NCI-H2227 treated with DMSO at 0.1 percent for 48 hours (cell line): Measurements from ENCODE around the gene ACOT11.

ENCODE experiments used
- DNase-seq: peaks from one replicate; lab custom pipeline; 2025; lab: John Stamatoyannopoulos, UW

The ACOT11 gene

GRCh38 chr1:54564312-54565112, 16.5 kb downstream of the ACOT11 start:
- no peak for DNase-seq

GRCh38 chr1:54565113-54565501, 17.1 kb downstream of the ACOT11 start:
- no peak for DNase-seq

GRCh38 chr1:54566438-54567141, 18.6 kb downstream of the ACOT11 start:
- no peak for DNase-seq

- DNase-seq = no peak
Observed at GRCh38 chr1:54567961-54568360, 19.9 kb downstream of the ACOT11 start.

- no peak for DNase-seq
Observed at GRCh38 chr1:54569339-54569738, 21.3 kb downstream of the ACOT11 start.

- DNase-seq = no peak
Observed at GRCh38 chr1:54570161-54570560, 22.1 kb downstream of the ACOT11 start.

GRCh38 chr1:54571326-54571725, 23.3 kb downstream of the ACOT11 start:
- no peak for DNase-seq

GRCh38 chr1:54571803-54572541, 23.9 kb downstream of the ACOT11 start:
- no peak for DNase-seq

- DNase-seq = no peak
Observed at GRCh38 chr1:54572542-54572850, 24.5 kb downstream of the ACOT11 start.

- no peak for DNase-seq
Observed at GRCh38 chr1:54574158-54574778, 26.2 kb downstream of the ACOT11 start.

- no peak for DNase-seq
Observed at GRCh38 chr1:54575161-54575560, 27.1 kb downstream of the ACOT11 start.

GRCh38 chr1:54575605-54576290, 27.7 kb downstream of the ACOT11 start:
- DNase-seq = no peak

GRCh38 chr1:54577612-54578011, 29.6 kb downstream of the ACOT11 start:
- DNase-seq = no peak

GRCh38 chr1:54579337-54579781, 31.3 kb downstream of the ACOT11 start:
- no peak for DNase-seq

GRCh38 chr1:54580856-54581550, 33.0 kb downstream of the ACOT11 start:
- DNase-seq = no peak

GRCh38 chr1:54581621-54582035, 33.6 kb downstream of the ACOT11 start:
- DNase-seq = no peak

GRCh38 chr1:54582566-54583306, 34.7 kb downstream of the ACOT11 start:
- DNase-seq = no peak

- DNase-seq = no peak
Observed at GRCh38 chr1:54583307-54583686, 35.3 kb downstream of the ACOT11 start.

GRCh38 chr1:54583871-54584270, 35.8 kb downstream of the ACOT11 start:
- no peak for DNase-seq

GRCh38 chr1:54584575-54584974, 36.5 kb downstream of the ACOT11 start:
- no peak for DNase-seq
